Measurements from ENCODE around the gene USP36.
"Not testable (repeated sequence)": the region's sequence is repeated elsewhere in the genome, so short reads cannot be mapped to it uniquely, and the experiment has no call there.

The USP36 gene

GRCh38 chr17:78840780-78841611 lies at the start of gene USP36:
TSS of gene USP36 (minus strand) at chr17:78840814. CDS start at chr17:78836363, 4,451 bp downstream.
- DNase-seq (ENCODE audit: low spot score) = peak; percentile 98

- DNase-seq (ENCODE audit: low spot score) = not testable (repeated sequence)
Observed at GRCh38 chr17:78890096-78890495, 49.5 kb upstream of the USP36 start.

GRCh38 chr17:78889531-78889930 lies 48.9 kb upstream of the USP36 start:
- no peak for DNase-seq (ENCODE audit: low spot score)

- no peak for DNase-seq (ENCODE audit: low spot score)
Observed at GRCh38 chr17:78888941-78889518, 48.4 kb upstream of the USP36 start.

GRCh38 chr17:78886954-78887353 lies 46.3 kb upstream of the USP36 start:
- DNase-seq (ENCODE audit: low spot score) = no peak

GRCh38 chr17:78885956-78886355 lies 45.3 kb upstream of the USP36 start:
- peak; percentile 84 for DNase-seq (ENCODE audit: low spot score)

- DNase-seq (ENCODE audit: low spot score) = no peak
Observed at GRCh38 chr17:78884876-78885667, 44.5 kb upstream of the USP36 start.

GRCh38 chr17:78884148-78884825 lies 43.7 kb upstream of the USP36 start:
- DNase-seq (ENCODE audit: low spot score) = peak; percentile 30

GRCh38 chr17:78883533-78884131 lies 43.0 kb upstream of the USP36 start:
- peak; percentile 97 for DNase-seq (ENCODE audit: low spot score)

GRCh38 chr17:78883089-78883532 lies 42.5 kb upstream of the USP36 start:
- DNase-seq (ENCODE audit: low spot score) = no peak

GRCh38 chr17:78882540-78883088 lies 42.0 kb upstream of the USP36 start:
- peak; percentile 63 for DNase-seq (ENCODE audit: low spot score)

GRCh38 chr17:78879635-78880186 lies 39.1 kb upstream of the USP36 start:
- peak; percentile 98 for DNase-seq (ENCODE audit: low spot score)

GRCh38 chr17:78878871-78879527 lies 38.4 kb upstream of the USP36 start:
- peak; percentile 32 for DNase-seq (ENCODE audit: low spot score)

GRCh38 chr17:78878261-78878660 lies 37.6 kb upstream of the USP36 start:
- DNase-seq (ENCODE audit: low spot score) = no peak

GRCh38 chr17:78876954-78877517 lies 36.4 kb upstream of the USP36 start:
- DNase-seq (ENCODE audit: low spot score) = not testable (repeated sequence)

GRCh38 chr17:78876094-78876597 lies 35.5 kb upstream of the USP36 start:
- no peak for DNase-seq (ENCODE audit: low spot score)

GRCh38 chr17:78875363-78876093 lies 34.9 kb upstream of the USP36 start:
- DNase-seq (ENCODE audit: low spot score) = peak; percentile 90

GRCh38 chr17:78873519-78874340 lies 33.1 kb upstream of the USP36 start:
- no peak for DNase-seq (ENCODE audit: low spot score)
